Muscle layer of colon (tissue), 2 donors: ENCODE results near the gene CEACAM16.

Source experiments
- H3K27ac ChIP-seq: one replicate; pipeline ENCODE4 v1.7.0; 2013; ENCODE audit warnings: low read depth, mild to moderate bottlenecking, low read length, moderate library complexity
- H3K27me3 ChIP-seq, 2 donors: one replicate each; pipeline ENCODE4 v1.7.0; 2013; ENCODE audit warnings: low read length in 2 of 2, mild to moderate bottlenecking in 2 of 2; ENCODE audit not compliant: insufficient read depth in 2 of 2, control insufficient read depth in 1 of 2
- H3K36me3 ChIP-seq: one replicate; pipeline ENCODE4 v1.7.0; 2013; ENCODE audit warnings: mild to moderate bottlenecking, low read length; ENCODE audit not compliant: insufficient read depth
- H3K4me1 ChIP-seq: one replicate; pipeline ENCODE4 v1.7.0; 2013; ENCODE audit warnings: mild to moderate bottlenecking, low read length; ENCODE audit not compliant: insufficient read depth
- H3K4me3 ChIP-seq, 2 donors: one replicate each; pipeline ENCODE4 v1.7.0; 2013; ENCODE audit warnings: low read length in 2 of 2, low read depth in 1 of 2, mild to moderate bottlenecking in 1 of 2, moderate library complexity in 1 of 2
- H3K9ac ChIP-seq: one replicate; pipeline ENCODE4 v1.7.0; 2013; ENCODE audit warnings: low read length
- H3K9me3 ChIP-seq: one replicate; pipeline ENCODE4 v1.7.0; 2013; ENCODE audit warnings: mild to moderate bottlenecking, low read length
- donor health status: abdominal sarcoma.
- donor health status: Adenocarcinoma of cecum.

CEACAM16 gene

GRCh38 chr19:44698492-44699201 lies at the start of gene CEACAM16:
Gene CEACAM16, plus strand, starts transcription at chr19:44699151. Its CDS starts 2,306 bp downstream, at chr19:44701457.
- Histone ChIP-seq H3K36me3 (no peaks in the 10 kb centered on the region), H3K9ac (no peak within 1 kb of the TSS), H3K4me3 (no peak within 1 kb of the TSS), H3K27me3 (peaks cover 0 to 14% of the 10 kb centered on the region in 2 donors), H3K4me1 (no peaks in the 10 kb centered on the region), H3K27ac (no peak within 1 kb of the TSS), H3K9me3 (no peaks in the 10 kb centered on the region)

- no peaks in the 10 kb centered on the region for H3K9me3 ChIP-seq
- peaks cover 10% of the 10 kb centered on the region for H3K4me1 ChIP-seq
- H3K36me3 ChIP-seq = peaks cover 44% of the 10 kb centered on the region
- H3K9ac ChIP-seq = no peak overlapping the region
- H3K4me3 ChIP-seq = no peak overlapping the region
- no peaks in the 10 kb centered on the region for H3K27me3 ChIP-seq
- no peak overlapping the region for H3K27ac ChIP-seq
Observed at GRCh38 chr19:44649578-44650145, 49.3 kb upstream of the CEACAM16 start.

GRCh38 chr19:44653343-44653742 lies 45.6 kb upstream of the CEACAM16 start:
- Histone ChIP-seq H3K27me3 (no peaks in the 10 kb centered on the region), H3K9me3 (no peaks in the 10 kb centered on the region), H3K4me1 (peaks cover 4% of the 10 kb centered on the region), H3K9ac (no peak overlapping the region), H3K27ac (no peak overlapping the region), H3K36me3 (peaks cover 48% of the 10 kb centered on the region), H3K4me3 (no peak overlapping the region)

GRCh38 chr19:44653977-44654774 lies 44.8 kb upstream of the CEACAM16 start:
- Histone ChIP-seq H3K4me3 (no peak overlapping the region), H3K9ac (no peak overlapping the region), H3K9me3 (no peaks in the 10 kb centered on the region), H3K4me1 (no peaks in the 10 kb centered on the region), H3K27me3 (no peaks in the 10 kb centered on the region), H3K36me3 (peaks cover 56% of the 10 kb centered on the region), H3K27ac (no peak overlapping the region)

GRCh38 chr19:44657211-44657921 lies 41.6 kb upstream of the CEACAM16 start:
- Histone ChIP-seq H3K9me3 (no peaks in the 10 kb centered on the region), H3K4me1 (no peaks in the 10 kb centered on the region), H3K27ac (no peak overlapping the region), H3K36me3 (peaks cover 60% of the 10 kb centered on the region), H3K4me3 (no peak overlapping the region), H3K27me3 (no peaks in the 10 kb centered on the region), H3K9ac (no peak overlapping the region)

- H3K9ac ChIP-seq = no peak overlapping the region
- no peak overlapping the region for H3K27ac ChIP-seq
- no peaks in the 10 kb centered on the region for H3K27me3 ChIP-seq
- H3K9me3 ChIP-seq = no peaks in the 10 kb centered on the region
- H3K36me3 ChIP-seq = peaks cover 61% of the 10 kb centered on the region
- no peaks in the 10 kb centered on the region for H3K4me1 ChIP-seq
- no peak overlapping the region for H3K4me3 ChIP-seq
Observed at GRCh38 chr19:44658069-44658733, 40.8 kb upstream of the CEACAM16 start.

GRCh38 chr19:44660081-44660480 lies 38.9 kb upstream of the CEACAM16 start:
- peaks cover 55% of the 10 kb centered on the region for H3K36me3 ChIP-seq
- no peak overlapping the region for H3K27ac ChIP-seq
- H3K4me1 ChIP-seq = no peaks in the 10 kb centered on the region
- no peak overlapping the region for H3K9ac ChIP-seq
- no peaks in the 10 kb centered on the region for H3K9me3 ChIP-seq
- no peaks in the 10 kb centered on the region for H3K27me3 ChIP-seq
- no peak overlapping the region for H3K4me3 ChIP-seq

- H3K9me3 ChIP-seq = no peaks in the 10 kb centered on the region
- no peaks in the 10 kb centered on the region for H3K4me1 ChIP-seq
- no peak overlapping the region for H3K9ac ChIP-seq
- no peak overlapping the region for H3K27ac ChIP-seq
- no peak overlapping the region for H3K4me3 ChIP-seq
- peaks cover 54% of the 10 kb centered on the region for H3K36me3 ChIP-seq
- H3K27me3 ChIP-seq = no peaks in the 10 kb centered on the region
Observed at GRCh38 chr19:44661205-44661604, 37.7 kb upstream of the CEACAM16 start.

- Histone ChIP-seq H3K4me1 (no peaks in the 10 kb centered on the region), H3K27ac (no peak overlapping the region), H3K36me3 (peaks cover 51% of the 10 kb centered on the region), H3K4me3 (no peak overlapping the region), H3K27me3 (no peaks in the 10 kb centered on the region), H3K9me3 (no peaks in the 10 kb centered on the region), H3K9ac (no peak overlapping the region)
Observed at GRCh38 chr19:44661904-44662303, 37.0 kb upstream of the CEACAM16 start.

GRCh38 chr19:44662691-44663385 lies 36.1 kb upstream of the CEACAM16 start:
- Histone ChIP-seq H3K36me3 (peaks cover 50% of the 10 kb centered on the region), H3K27me3 (no peaks in the 10 kb centered on the region), H3K27ac (no peak overlapping the region)

More at GRCh38 chr19:44662691-44663385, 36.1 kb upstream of the CEACAM16 start:
- H3K9ac ChIP-seq = no peak overlapping the region
- no peaks in the 10 kb centered on the region for H3K4me1 ChIP-seq
- no peaks in the 10 kb centered on the region for H3K9me3 ChIP-seq
- H3K4me3 ChIP-seq = no peak overlapping the region
